H1 (cell line): ENCODE results near the gene PRKAB1. TPM values are rescaled to one million over a fixed set of nuclear protein-coding genes. Genes with fewer than 3 reads are reported as not detected.

Experiments used
- CTCF ChIA-PET: fragments of 300-600 bp; sonication (Branson Sonifier 250); formaldehyde crosslinking; loops from one replicate; lab custom pipeline; 2021; ENCODE audit not compliant: partially characterized antibody; lab: Charles Lee
- POLR2A ChIA-PET: fragments of 300-600 bp; sonication (Branson Sonifier 250); formaldehyde crosslinking; loops from one replicate; lab custom pipeline; 2021; ENCODE audit warnings: inconsistent platforms; ENCODE audit not compliant: partially characterized antibody; lab: Charles Lee
- DNase-seq, 2 experiments: peaks; one replicate each; pipeline versions ENCODE4 v3.0.0 to v3.0.0-alpha.2; 2010 to 2022; ENCODE audit warnings: low spot score in 2 of 2, low read depth in 1 of 2, mixed read lengths in 1 of 2
- FAIRE-seq: peaks from 2 replicates; lab custom pipeline; 2011; peaks lifted over from hg19 to GRCh38; lab: Jason Lieb, UNC
- H2AFZ ChIP-seq: 2 replicates; pipeline ENCODE4 v1.8.1; 2012; ENCODE audit warnings: low read length, inconsistent platforms
- H2AK5ac ChIP-seq: 2 replicates; pipeline ENCODE4 v1.6.1; 2013; ENCODE audit warnings: low read depth, low read length
- H2BK120ac ChIP-seq: replicated peaks from 2 replicates; pipeline ENCODE3; 2013; ENCODE audit warnings: low read depth, low read length, inconsistent platforms
- H2BK12ac ChIP-seq: 2 replicates; pipeline ENCODE4 v1.6.1; 2013; ENCODE audit warnings: low read depth, low read length
- H2BK15ac ChIP-seq: 2 replicates; pipeline ENCODE4 v1.6.1; 2013; ENCODE audit warnings: low read length
- H2BK20ac ChIP-seq: 2 replicates; pipeline ENCODE4 v1.6.1; 2013; ENCODE audit warnings: low read length
- H2BK5ac ChIP-seq: 2 replicates; pipeline ENCODE4 v1.6.1; 2013; ENCODE audit warnings: low read depth, low read length
- H3K14ac ChIP-seq: 2 replicates; pipeline ENCODE4 v1.6.1; 2013; ENCODE audit warnings: inconsistent platforms; ENCODE audit not compliant: insufficient read length
- H3K18ac ChIP-seq: 2 replicates; pipeline ENCODE4 v1.6.1; 2013; ENCODE audit warnings: low read length; ENCODE audit errors: extremely low read depth
- H3K23ac ChIP-seq: 2 replicates; pipeline ENCODE4 v1.6.1; 2013; ENCODE audit warnings: inconsistent platforms; ENCODE audit not compliant: insufficient read length
- H3K23me2 ChIP-seq: 2 replicates; pipeline ENCODE4 v1.6.1; 2013; ENCODE audit warnings: low read depth, low read length
- H3K27ac ChIP-seq: 2 replicates; pipeline ENCODE4 v1.6.1; 2011; ENCODE audit warnings: low read depth, low read length, inconsistent platforms
- H3K27me3 ChIP-seq, 4 experiments: replicated peaks in 1 of 4; 1 replicate in 1 of 4; 2 replicates in 3 of 4; pipeline versions ENCODE4 v1.6.1 to v1.8.1; 2011 to 2013; ENCODE audit warnings: low read length in 3 of 4, mild to moderate bottlenecking in 3 of 4, inconsistent platforms in 2 of 4, mixed read lengths in 2 of 4, moderate library complexity in 1 of 4; ENCODE audit not compliant: control insufficient read depth in 3 of 4, insufficient read depth in 3 of 4; ENCODE audit errors: extremely low read depth in 1 of 4
- H3K36me3 ChIP-seq, 4 experiments: 2 replicates each; pipeline versions ENCODE4 v1.6.1 to v1.8.1; 2011 to 2013; ENCODE audit warnings: mild to moderate bottlenecking in 4 of 4, low read length in 3 of 4, moderate library complexity in 2 of 4, control low read depth in 1 of 4, inconsistent platforms in 1 of 4; ENCODE audit not compliant: insufficient read depth in 4 of 4, control insufficient read depth in 2 of 4
- H3K4ac ChIP-seq: replicated peaks from 2 replicates; pipeline ENCODE3; 2013; ENCODE audit warnings: low read length, low read depth, mixed read lengths, inconsistent platforms; ENCODE audit not compliant: insufficient read length
- H3K4me1 ChIP-seq, 4 experiments: replicated peaks in 1 of 4; 1 replicate in 1 of 4; 2 replicates in 3 of 4; pipeline versions ENCODE4 v1.6.1 to v1.8.1; 2011 to 2013; ENCODE audit warnings: low read length in 3 of 4, inconsistent platforms in 2 of 4, mixed read lengths in 1 of 4; ENCODE audit not compliant: insufficient read depth in 4 of 4, control insufficient read depth in 3 of 4
- H3K4me2 ChIP-seq, 2 experiments: 2 replicates each; pipeline versions ENCODE4 v1.6.1 to v1.8.1; 2011 to 2013; ENCODE audit warnings: low read depth in 2 of 2, low read length in 2 of 2, control low read depth in 1 of 2, inconsistent platforms in 1 of 2, mild to moderate bottlenecking in 1 of 2; ENCODE audit not compliant: insufficient read depth in 1 of 2
- H3K4me3 ChIP-seq, 4 experiments: fragments of 200-600, 300-600 bp in 1 of 4; sonication (generic), shearing (Covaris generic), sonication (Bioruptor Twin) in 1 of 4; 2 replicates each; pipeline versions ENCODE4 v1.5.1 to v1.8.1; 2011 to 2016; ENCODE audit warnings: low read length in 4 of 4, low read depth in 3 of 4, control low read depth in 2 of 4, inconsistent platforms in 2 of 4, mild to moderate bottlenecking in 2 of 4, mixed read lengths in 1 of 4, moderate library complexity in 1 of 4; ENCODE audit not compliant: insufficient read depth in 2 of 4; ENCODE audit errors: extremely low read depth in 1 of 4
- H3K56ac ChIP-seq: replicated peaks from 2 replicates; pipeline ENCODE3; 2013; ENCODE audit warnings: low read depth, mild to moderate bottlenecking, mixed read lengths, low read length, inconsistent platforms; ENCODE audit not compliant: insufficient read length
- H3K79me1 ChIP-seq: 2 replicates; pipeline ENCODE4 v1.6.1; 2013; ENCODE audit warnings: low read depth, low read length, control low read depth
- H3K79me2 ChIP-seq, 2 experiments: 2 replicates each; pipeline versions ENCODE4 v1.6.1 to v1.8.1; 2012 to 2013; ENCODE audit warnings: low read length in 2 of 2, mild to moderate bottlenecking in 2 of 2, inconsistent platforms in 1 of 2; ENCODE audit not compliant: insufficient read depth in 2 of 2, control insufficient read depth in 1 of 2
- H3K9ac ChIP-seq, 4 experiments: replicated peaks in 1 of 4; 1 replicate in 1 of 4; 2 replicates in 3 of 4; pipeline versions ENCODE4 v1.6.1 to v1.8.1; 2011 to 2013; ENCODE audit warnings: low read depth in 3 of 4, low read length in 3 of 4, control low read depth in 2 of 4, mild to moderate bottlenecking in 2 of 4, moderate library complexity in 2 of 4, inconsistent platforms in 1 of 4; ENCODE audit errors: extremely low read depth in 1 of 4
- H3K9me3 ChIP-seq, 2 experiments: 2 replicates each; pipeline versions ENCODE4 v1.6.1 to v1.8.1; 2012 to 2013; ENCODE audit warnings: mild to moderate bottlenecking in 2 of 2, moderate library complexity in 2 of 2, control low read depth in 1 of 2, inconsistent platforms in 1 of 2, low read depth in 1 of 2, low read length in 1 of 2, mixed read lengths in 1 of 2; ENCODE audit not compliant: insufficient read depth in 2 of 2
- H4K20me1 ChIP-seq, 2 experiments: replicated peaks in 1 of 2; 2 replicates each; pipeline versions ENCODE3 to v1.8.1; 2011 to 2013; ENCODE audit warnings: inconsistent platforms in 2 of 2, low read length in 2 of 2, mild to moderate bottlenecking in 1 of 2; ENCODE audit not compliant: insufficient read depth in 2 of 2, control insufficient read depth in 1 of 2
- H4K5ac ChIP-seq: 2 replicates; pipeline ENCODE4 v1.6.1; 2013; ENCODE audit warnings: low read length, low read depth, mixed read lengths, inconsistent platforms; ENCODE audit not compliant: insufficient read length
- H4K8ac ChIP-seq: 2 replicates; pipeline ENCODE4 v1.8.0; 2013; ENCODE audit warnings: mild to moderate bottlenecking, moderate library complexity, low read length, inconsistent platforms; ENCODE audit not compliant: insufficient read depth; ENCODE audit errors: extremely low read depth
- H4K91ac ChIP-seq: replicated peaks from 2 replicates; pipeline ENCODE3; 2013; ENCODE audit warnings: low read length, mixed read lengths, inconsistent platforms; ENCODE audit not compliant: insufficient read length
- CBX5 ChIP-seq: fragments of 300-800, 300-1000 bp; sonication (generic); IDR thresholded peaks from 2 replicates; pipeline ENCODE4 v1.7.1; 2016; ENCODE audit warnings: antibody characterized with exemption, low read length, low read depth
- CEBPB ChIP-seq: IDR thresholded peaks from 2 replicates; pipeline ENCODE4 v1.6.1; 2012; ENCODE audit warnings: low read depth, low read length
- EZH2 ChIP-seq: fragments of 200-600 bp; sonication (generic); IDR thresholded peaks from 2 replicates; pipeline ENCODE4 v1.7.1; 2012; ENCODE audit warnings: low read depth, mild to moderate bottlenecking, moderate library complexity, low read length, inconsistent platforms; ENCODE audit not compliant: severe bottlenecking
- MAFK ChIP-seq: IDR thresholded peaks from 2 replicates; pipeline ENCODE4 v1.6.1; 2012; ENCODE audit warnings: low read depth, mild to moderate bottlenecking, improper control_type of control experiment, low read length
- RFX5 ChIP-seq: IDR thresholded peaks from 2 replicates; pipeline ENCODE4 v1.6.1; 2011; ENCODE audit warnings: low read depth, low read length, improper control_type of control experiment, borderline replicate concordance
- SIRT6 ChIP-seq: IDR thresholded peaks from one replicate; pipeline ENCODE4 v1.7.1; 2012; ENCODE audit warnings: low read length, inconsistent platforms
- TCF12 ChIP-seq: IDR thresholded peaks from 2 replicates; pipeline ENCODE4 v1.6.1; 2011; ENCODE audit warnings: low read depth, mild to moderate bottlenecking, low read length
- YY1 ChIP-seq: IDR thresholded peaks from 2 replicates; pipeline ENCODE4 v1.6.1; 2011; ENCODE audit warnings: low read depth, mild to moderate bottlenecking, low read length
- WGBS, 2 experiments: shearing (Covaris generic) in 1 of 2; methylation state at CpG; one replicate each; pipeline versions ENCODE4 v1.1.6 to v1.1.7; 2013 to 2015; ENCODE audit warnings: low lambda C conversion rate in 2 of 2, mixed read lengths in 2 of 2, inconsistent platforms in 1 of 2, low coverage in 1 of 2, missing lambda C conversion rate in 1 of 2; ENCODE audit not compliant: insufficient replicate concordance in 2 of 2, insufficient coverage in 1 of 2, insufficient read length in 1 of 2; ENCODE audit errors: extremely low coverage in 1 of 2, missing lambda C conversion rate in 1 of 2; 5-methylcytosine and 5-hydroxymethylcytosine counted together
- polyA plus RNA-seq, 7 experiments: library from polyadenylated mRNA; depleted of rRNA in 3 of 7; stranded (reverse) in 5 of 7; unstranded in 2 of 7; fragments of >200 nt in 5 of 7; fragments of 200-250 nt in 2 of 7; gene quantifications; 1 replicate in 5 of 7; 2 replicates in 1 of 7; 4 replicates in 1 of 7; pipeline versions ENCODE4 v1.2.1 to v1.2.3, GENCODE V29; 2011 to 2013; ENCODE audit warnings: missing spikeins in 2 of 7, mixed read lengths in 2 of 7
- total RNA-seq: library from RNA; stranded (reverse); fragmentation: NEBNext Ultra II Directional; extraction: Animal tissue kit (Norgen Biotek cat#: 25700); gene quantifications from 2 replicates; pipeline ENCODE4 v1.2.1, GENCODE V29; 2021
- TF ChIP-seq, protein P1 (sequence below), 3 experiments: IDR thresholded peaks; 1 replicate in 2 of 3; 2 replicates in 1 of 3; pipeline versions ENCODE4 v1.5.1 to v1.6.1; 2011; ENCODE audit warnings: low read length in 3 of 3, mild to moderate bottlenecking in 3 of 3, inconsistent platforms in 2 of 3, low read depth in 1 of 3, moderate library complexity in 1 of 3; ENCODE audit not compliant: insufficient read depth in 1 of 3; ENCODE audit errors: control extremely low read depth in 1 of 3

Gene PRKAB1
- total and polyA plus RNA-seq, 2 of the 8 experiments (the other 6 are each of a cell fraction or from before 2014, with no cell fraction given), result 24.0 to 32.1 TPM

DNA sequence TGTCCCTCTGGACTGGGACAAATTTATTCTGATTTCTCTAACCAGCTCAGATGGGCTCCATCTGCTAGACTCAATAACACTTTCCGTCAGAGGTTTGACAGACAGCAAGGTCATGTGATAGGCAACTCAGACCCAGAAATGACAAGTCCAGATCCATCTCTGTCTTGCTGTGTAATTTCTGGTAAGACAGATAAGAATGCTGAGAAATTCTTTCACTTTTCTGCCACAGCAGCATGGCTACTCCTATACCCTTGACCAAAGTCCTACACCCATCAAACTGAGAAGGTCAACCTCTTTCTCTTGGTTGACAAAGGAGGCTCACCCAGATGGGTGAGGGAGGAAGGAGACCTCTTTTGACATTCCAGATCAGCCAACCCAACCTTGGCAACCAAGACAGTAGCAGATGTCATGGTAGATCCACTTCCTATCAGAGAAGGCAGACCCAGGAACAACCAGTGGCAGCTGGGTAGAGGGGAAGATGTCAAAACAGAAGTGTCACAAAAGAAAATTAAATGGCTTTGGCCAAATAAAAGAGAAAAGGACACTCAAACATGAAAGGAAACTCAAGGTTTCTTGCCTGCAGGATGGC is 36.9 kb upstream of the PRKAB1 start:
- H3K27me3 ChIP-seq, result no peaks in the 10 kb centered on the region

More for the DNA sequence above, 36.9 kb upstream of the PRKAB1 start:
- TF ChIP-seq TCF12, result no peak
- TF ChIP-seq CBX5, result no peak
- TF ChIP-seq MAFK, result no peak
- TF ChIP-seq RFX5, result no peak
- TF ChIP-seq EZH2, result no peak
- TF ChIP-seq, protein P1, sequence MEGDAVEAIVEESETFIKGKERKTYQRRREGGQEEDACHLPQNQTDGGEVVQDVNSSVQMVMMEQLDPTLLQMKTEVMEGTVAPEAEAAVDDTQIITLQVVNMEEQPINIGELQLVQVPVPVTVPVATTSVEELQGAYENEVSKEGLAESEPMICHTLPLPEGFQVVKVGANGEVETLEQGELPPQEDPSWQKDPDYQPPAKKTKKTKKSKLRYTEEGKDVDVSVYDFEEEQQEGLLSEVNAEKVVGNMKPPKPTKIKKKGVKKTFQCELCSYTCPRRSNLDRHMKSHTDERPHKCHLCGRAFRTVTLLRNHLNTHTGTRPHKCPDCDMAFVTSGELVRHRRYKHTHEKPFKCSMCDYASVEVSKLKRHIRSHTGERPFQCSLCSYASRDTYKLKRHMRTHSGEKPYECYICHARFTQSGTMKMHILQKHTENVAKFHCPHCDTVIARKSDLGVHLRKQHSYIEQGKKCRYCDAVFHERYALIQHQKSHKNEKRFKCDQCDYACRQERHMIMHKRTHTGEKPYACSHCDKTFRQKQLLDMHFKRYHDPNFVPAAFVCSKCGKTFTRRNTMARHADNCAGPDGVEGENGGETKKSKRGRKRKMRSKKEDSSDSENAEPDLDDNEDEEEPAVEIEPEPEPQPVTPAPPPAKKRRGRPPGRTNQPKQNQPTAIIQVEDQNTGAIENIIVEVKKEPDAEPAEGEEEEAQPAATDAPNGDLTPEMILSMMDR (IDR thresholded peaks at IDR 0.05; ENCODE audit: control extremely low read depth in 1 of 3, insufficient read depth in 1 of 3, low read depth in 1 of 3, low read length in 3 of 3), result no peak
- TF ChIP-seq YY1, result no peak
- TF ChIP-seq SIRT6, result no peak
- no peak for TF ChIP-seq CEBPB
- TF ChIP-seq, all 59 proteins: peak for 0
- no peaks in the 10 kb centered on the region for H3K79me1 ChIP-seq
- H3K4me3 ChIP-seq, result no peak overlapping the region
- FAIRE-seq, result no peak
- no peak overlapping the region for H3K9ac ChIP-seq
- H3K14ac ChIP-seq, result no peak overlapping the region
- H3K23ac ChIP-seq, result no peak overlapping the region
- H2BK5ac ChIP-seq, result no peak overlapping the region
- H3K4me2 ChIP-seq, result no peak overlapping the region
- H3K23me2 ChIP-seq, result no peaks in the 10 kb centered on the region
- no peak for DNase-seq
- H3K56ac ChIP-seq, result no peak overlapping the region
- no peak overlapping the region for H2BK15ac ChIP-seq
- no peak overlapping the region for H2AFZ ChIP-seq
- no peaks in the 10 kb centered on the region for H3K79me2 ChIP-seq
- H3K18ac ChIP-seq, result no peak overlapping the region
- H4K91ac ChIP-seq, result no peak overlapping the region
- no peaks in the 10 kb centered on the region for H3K4me1 ChIP-seq
- H4K5ac ChIP-seq, result no peak overlapping the region
- whole genome bisulfite sequencing, 2 experiments, result 100% methylated on average over 1 of the region's 1 CpG; no CpG with 5 or more reads in 1 of the 2 experiments
- no peak overlapping the region for H2BK12ac ChIP-seq
- no peak overlapping the region for H2AK5ac ChIP-seq
- H4K8ac ChIP-seq, result no peak overlapping the region
- H2BK120ac ChIP-seq, result no peak overlapping the region
- CTCF ChIA-PET, result interaction anchor here (0.9 to 2.3 kb wide), 3 partner anchors 12 to 187 kb away, joined by 4 to 16 read pairs (median 13); no protein-coding TSS in a partner anchor
- H3K27ac ChIP-seq, result no peak overlapping the region
- POLR2A ChIA-PET, result no interaction called here
- H3K4ac ChIP-seq, result no peak overlapping the region
- no peaks in the 10 kb centered on the region for H3K36me3 ChIP-seq
- no peaks in the 10 kb centered on the region for H3K9me3 ChIP-seq
- no peaks in the 10 kb centered on the region for H4K20me1 ChIP-seq
- H2BK20ac ChIP-seq, result no peak overlapping the region
